Measurements from ENCODE around the gene KDM2B.
A peak's percentile ranks its signal among the peaks of the same experiment; 100 is the strongest.

Gene KDM2B

DNA sequence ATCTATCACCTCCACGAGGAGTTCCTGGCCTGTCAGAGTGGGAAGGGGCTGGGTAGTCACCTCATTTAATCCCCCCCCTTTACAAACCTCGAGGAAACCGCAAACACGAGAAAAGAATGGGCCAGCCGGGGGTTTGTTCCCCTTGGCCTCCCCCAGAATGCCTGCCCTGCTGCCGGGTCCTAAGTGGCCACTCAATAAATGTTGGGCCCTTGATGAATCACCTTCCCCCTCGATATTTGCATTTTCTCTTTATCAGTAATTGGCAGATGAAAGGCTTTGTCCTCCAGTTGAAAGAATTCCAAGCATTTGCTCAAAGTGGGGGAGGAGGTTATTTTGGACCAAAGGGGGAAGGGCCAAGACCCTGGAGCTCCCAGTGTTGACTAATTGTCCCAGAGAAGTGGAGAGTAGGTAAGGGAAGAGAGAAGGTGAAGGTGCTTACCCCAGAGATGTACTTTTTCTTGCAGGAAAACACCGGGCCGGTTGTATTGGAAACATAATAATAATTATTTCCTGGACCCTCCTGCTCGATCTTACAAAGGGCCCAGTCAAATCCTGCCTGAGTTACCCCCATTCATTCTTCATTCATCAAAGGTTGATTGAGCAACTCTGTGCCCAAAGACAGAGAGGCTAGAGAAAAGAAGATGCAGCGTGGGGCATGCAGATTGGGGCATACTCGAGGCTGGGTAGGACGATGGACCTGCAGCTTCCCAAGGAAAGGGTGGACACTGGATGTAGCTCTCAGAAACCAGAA lies 1.9 kb upstream of the KDM2B start:
- TF ChIP-seq, protein P1, sequence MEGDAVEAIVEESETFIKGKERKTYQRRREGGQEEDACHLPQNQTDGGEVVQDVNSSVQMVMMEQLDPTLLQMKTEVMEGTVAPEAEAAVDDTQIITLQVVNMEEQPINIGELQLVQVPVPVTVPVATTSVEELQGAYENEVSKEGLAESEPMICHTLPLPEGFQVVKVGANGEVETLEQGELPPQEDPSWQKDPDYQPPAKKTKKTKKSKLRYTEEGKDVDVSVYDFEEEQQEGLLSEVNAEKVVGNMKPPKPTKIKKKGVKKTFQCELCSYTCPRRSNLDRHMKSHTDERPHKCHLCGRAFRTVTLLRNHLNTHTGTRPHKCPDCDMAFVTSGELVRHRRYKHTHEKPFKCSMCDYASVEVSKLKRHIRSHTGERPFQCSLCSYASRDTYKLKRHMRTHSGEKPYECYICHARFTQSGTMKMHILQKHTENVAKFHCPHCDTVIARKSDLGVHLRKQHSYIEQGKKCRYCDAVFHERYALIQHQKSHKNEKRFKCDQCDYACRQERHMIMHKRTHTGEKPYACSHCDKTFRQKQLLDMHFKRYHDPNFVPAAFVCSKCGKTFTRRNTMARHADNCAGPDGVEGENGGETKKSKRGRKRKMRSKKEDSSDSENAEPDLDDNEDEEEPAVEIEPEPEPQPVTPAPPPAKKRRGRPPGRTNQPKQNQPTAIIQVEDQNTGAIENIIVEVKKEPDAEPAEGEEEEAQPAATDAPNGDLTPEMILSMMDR (conservative IDR thresholded peaks at IDR 0.05): no peak
- no peak overlapping the region for H3K27ac ChIP-seq

DNA sequence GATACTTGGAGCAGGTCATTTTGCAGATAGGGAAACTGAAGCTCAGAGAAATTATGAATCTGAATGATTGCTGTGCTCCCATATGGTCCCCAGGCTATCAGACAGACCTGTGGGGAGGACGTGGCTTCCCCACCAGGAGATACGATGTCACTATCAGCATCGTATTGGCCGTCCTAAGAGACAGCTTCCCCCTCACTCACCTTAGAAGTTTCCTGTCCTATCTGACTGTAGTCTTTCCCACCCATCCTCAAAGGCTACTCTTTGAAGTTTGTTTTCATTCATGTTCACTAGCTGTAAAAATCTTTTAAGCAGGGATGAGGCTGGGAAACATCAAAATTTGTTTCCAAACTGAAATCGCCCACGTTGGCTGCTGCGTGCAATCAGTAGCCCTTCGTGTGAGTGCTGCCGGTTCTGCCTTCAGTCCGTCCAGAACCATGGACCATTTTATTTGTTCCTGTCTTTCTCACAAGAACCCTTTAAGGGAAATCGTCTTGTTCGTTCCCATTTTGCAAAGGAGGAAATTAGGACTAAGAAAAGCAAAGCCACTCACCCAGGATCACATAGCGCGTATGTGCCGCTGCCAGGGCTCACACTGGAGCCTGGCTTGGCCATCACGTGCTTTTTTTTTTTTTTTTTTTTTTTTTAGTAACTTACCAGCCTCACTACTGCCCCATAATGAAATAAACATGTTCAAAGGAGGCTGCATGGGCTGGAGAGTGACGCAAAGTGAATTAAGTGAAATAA lies 1.0 kb upstream of the KDM2B start:
- TF ChIP-seq, protein P1 (conservative IDR thresholded peaks at IDR 0.05): no peak
- TF ChIP-seq ZFX (IDR thresholded peaks at IDR 0.05): no peak
- no peak overlapping the region for H3K27ac ChIP-seq

DNA sequence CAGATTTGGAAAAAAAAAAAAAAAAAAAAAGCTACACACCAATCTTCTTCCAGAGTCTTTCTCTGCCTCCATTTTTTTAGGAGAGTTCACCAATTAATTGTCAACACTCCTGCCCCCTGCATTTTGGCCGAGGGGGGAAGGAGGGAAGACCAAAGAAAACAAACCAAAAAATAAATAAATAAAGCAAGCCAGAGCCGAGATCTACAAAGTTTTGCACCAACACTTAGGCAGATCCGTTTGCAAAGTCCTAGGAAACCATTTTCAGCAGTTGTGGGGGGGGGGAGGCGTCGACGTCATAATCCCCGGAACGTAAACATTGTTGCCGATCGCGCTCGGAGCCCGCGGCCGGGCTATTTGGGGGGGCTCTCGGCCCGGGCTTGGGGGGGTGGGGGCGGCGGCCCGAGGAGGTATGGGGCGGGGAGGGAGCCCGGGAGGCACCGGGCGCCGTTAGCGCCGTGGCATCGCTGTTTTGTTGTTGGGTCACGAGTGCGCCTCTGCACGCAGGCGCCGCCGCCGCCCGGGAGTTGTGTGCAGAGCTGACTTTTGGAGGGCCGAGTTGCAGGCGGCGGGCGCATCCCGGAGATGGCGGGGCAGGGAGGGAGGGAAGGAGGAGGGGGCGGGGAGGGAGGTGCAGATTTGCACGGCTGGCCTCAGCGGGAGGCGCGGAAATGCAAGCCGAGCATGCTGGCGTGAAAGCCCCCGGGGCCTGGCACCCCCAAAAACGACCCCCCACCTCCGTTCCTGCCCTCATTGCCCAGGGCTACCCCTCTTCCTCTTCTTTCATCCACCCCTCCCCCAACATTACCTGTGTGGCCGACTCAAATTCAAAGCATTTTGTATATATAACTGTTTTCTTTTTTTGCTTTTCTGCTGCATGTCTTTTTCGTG lies 598 bp downstream of the KDM2B start:
- no peak for TF ChIP-seq ZFX (IDR thresholded peaks at IDR 0.05)
- TF ChIP-seq, protein P1 (conservative IDR thresholded peaks at IDR 0.05): no peak
- peak overlapping the region; percentile 74 for H3K27ac ChIP-seq

DNA sequence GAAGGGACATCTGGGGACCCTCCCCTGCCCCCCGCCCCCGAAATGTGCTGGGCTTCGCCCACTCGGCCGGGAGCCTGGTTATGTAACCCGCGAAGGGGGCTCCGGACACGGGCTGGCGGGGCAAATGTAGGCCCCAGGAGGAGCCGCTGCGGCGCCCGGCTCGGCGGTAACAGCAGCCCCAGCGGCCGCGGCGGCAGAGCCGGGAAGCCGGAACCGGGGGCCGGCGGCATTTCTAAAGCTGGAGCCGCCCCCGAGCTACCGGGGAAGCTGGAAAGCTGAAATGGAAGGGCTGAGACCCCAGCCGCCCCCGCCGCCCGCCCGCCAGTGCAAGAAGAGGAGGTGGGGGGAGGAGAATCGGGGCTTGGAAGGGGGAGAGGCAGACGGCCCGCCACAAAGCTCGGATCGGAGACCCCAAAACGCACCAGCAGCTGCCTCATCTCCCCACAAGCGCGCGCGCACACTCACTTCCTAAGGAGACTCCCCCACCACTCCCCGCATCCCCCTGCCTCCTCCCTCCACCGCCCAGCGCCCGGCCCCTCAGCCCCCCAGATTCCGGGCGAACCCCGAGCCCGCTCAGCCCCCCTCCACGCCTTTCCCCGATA lies 1.5 kb downstream of the KDM2B start:
- TF ChIP-seq ZFX (IDR thresholded peaks at IDR 0.05): peak; percentile 66; the same call in 1 of the 2 replicates
- TF ChIP-seq, protein P1 (conservative IDR thresholded peaks at IDR 0.05): no peak
- peak overlapping the region; percentile 74 for H3K27ac ChIP-seq

DNA sequence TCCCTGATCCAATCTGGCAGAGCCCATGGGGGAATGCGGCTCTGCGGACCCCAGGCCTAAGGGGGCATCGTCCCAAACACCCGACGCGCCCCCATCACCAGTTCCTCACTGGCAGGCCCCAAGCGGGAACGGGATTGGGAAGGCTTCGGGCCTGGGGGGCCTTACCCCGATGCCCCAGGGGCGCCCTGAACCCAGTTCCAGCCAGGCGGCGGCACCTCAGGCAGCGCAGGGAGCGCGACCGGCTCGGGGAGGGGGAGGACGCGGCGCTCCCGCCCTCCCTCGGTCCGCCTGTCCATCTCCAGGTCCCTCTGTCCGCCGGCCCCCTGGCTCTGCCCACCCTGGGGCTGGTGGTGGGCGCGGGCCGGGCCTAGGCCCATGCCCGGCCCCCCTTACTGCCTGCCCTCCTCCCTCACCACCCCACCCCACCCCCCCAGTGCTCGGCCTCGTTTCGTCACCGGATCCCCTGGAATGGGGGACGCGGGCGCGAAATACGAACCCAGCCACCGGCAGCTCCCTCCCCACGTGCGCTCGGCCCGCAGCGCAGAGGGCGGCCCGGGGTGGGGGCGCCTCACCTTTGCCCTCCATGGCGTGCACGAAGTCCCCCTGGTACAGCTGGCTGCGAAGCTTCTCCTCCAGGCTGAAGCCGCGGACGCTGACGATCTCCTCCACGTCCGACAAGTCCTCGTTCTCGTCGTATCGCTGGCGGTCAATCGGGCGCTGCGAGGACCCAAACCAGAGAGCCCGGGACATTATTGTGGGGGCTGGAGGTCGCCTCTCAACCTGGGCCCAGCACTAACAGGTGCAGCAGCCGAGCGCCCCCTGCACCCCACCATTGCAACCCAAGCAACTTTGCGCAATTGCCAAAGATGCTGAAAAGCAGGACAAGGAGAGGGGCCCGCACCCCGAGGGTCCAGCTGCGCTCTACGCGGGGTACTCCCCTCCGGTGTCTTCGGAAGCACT lies 2.3 kb downstream of the KDM2B start:
- peak overlapping the region; percentile 74 for H3K27ac ChIP-seq
- TF ChIP-seq, protein P1 (conservative IDR thresholded peaks at IDR 0.05): no peak
- no peak for TF ChIP-seq ZFX (IDR thresholded peaks at IDR 0.05)

DNA sequence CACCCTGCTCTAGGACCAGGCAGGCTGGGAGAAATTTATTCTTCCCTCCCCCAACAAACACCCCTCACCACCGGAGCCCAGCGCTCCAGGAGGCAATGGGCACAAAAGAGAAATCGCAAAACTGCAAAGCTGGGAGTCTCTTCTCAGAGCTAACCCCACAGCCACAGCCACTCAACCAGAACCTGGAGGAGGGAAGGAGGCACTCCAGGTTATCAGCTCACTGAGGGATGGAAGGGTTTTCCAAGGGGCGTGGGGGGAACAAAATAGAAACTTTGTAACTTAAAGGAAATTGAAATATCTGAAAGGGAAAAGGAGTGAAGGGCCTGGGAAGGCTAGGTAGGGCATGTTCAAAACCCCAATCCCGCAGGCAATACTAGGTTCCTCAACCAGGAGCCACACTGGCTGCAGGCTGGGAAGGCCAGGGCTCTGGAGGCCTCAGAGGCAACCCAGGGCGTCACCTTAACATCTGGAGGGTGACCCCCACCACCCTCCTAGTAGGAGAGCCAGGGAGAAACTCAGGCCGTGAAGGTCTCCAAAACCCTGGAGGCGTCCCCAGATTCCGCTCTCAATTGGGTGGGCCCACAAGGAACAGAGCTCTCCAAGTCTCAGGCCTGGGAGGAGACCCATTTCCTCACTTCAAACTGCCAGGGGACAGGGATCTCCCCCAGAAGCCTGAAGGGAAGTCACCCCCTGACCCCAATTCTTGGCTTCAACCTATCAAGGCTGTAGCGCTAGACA lies 3.2 kb downstream of the KDM2B start:
- TF ChIP-seq, protein P1 (conservative IDR thresholded peaks at IDR 0.05): no peak
- no peak for TF ChIP-seq ZFX (IDR thresholded peaks at IDR 0.05)

More for the DNA sequence above, 3.2 kb downstream of the KDM2B start:
- no peak overlapping the region for H3K27ac ChIP-seq
